Naive thymus-derived CD8-positive, alpha-beta T cell (primary cell): ENCODE measurements around the gene PRXL2B. TPM values are rescaled to one million over a fixed set of nuclear protein-coding genes. Genes with fewer than 3 reads are reported as not detected.

ENCODE experiments used
- ATAC-seq, 2 donors: fragments of 150-1000 bp; cut with Tn5 transposase in 1 of 2; sonication (Bioruptor Pico), chemical (Tn5 transposase) in 1 of 2; 1 replicate in 1 of 2; 2 replicates in 1 of 2; pipeline ENCODE4 v1.10.0; 2021; ENCODE audit warnings: mild to moderate bottlenecking in 2 of 2, moderate library complexity in 2 of 2
- POLR2A ChIA-PET: fragments of 350-600 bp; sonication (Branson Sonifier 250); formaldehyde crosslinking; loops from one replicate; lab custom pipeline; 2021; ENCODE audit warnings: antibody characterized with exemption; lab: Charles Lee
- DNase-seq, 10 donors: peaks; one replicate each; pipeline versions ENCODE4 v3.0.0 to v3.0.0-alpha.2; 2020 to 2022
- H3K27ac Mint-ChIP-seq, 10 donors: one replicate each; pipeline ENCODE4 v1.8.0; 2020 to 2022; ENCODE audit warnings: mild to moderate bottlenecking in 10 of 10, mixed read lengths in 10 of 10, moderate library complexity in 4 of 10, inconsistent platforms in 1 of 10
- H3K27me3 Mint-ChIP-seq, 5 donors: one replicate each; pipeline ENCODE4 v1.8.0; 2021 to 2022; ENCODE audit warnings: mixed read lengths in 5 of 5
- H3K36me3 Mint-ChIP-seq, 3 donors: one replicate each; pipeline ENCODE4 v1.8.0; 2020 to 2022; ENCODE audit warnings: mixed read lengths in 3 of 3, mild to moderate bottlenecking in 2 of 3, inconsistent platforms in 1 of 3
- H3K4me1 Mint-ChIP-seq, 4 donors: one replicate each; pipeline ENCODE4 v1.8.0; 2021 to 2022; ENCODE audit warnings: mixed read lengths in 4 of 4
- H3K4me3 Mint-ChIP-seq, 10 donors: one replicate each; pipeline ENCODE4 v1.8.0; 2020 to 2022; ENCODE audit warnings: mild to moderate bottlenecking in 10 of 10, mixed read lengths in 10 of 10, moderate library complexity in 6 of 10, inconsistent platforms in 1 of 10
- H3K9me3 Mint-ChIP-seq, 9 donors: one replicate each; pipeline ENCODE4 v1.8.0; 2020 to 2022; ENCODE audit warnings: mixed read lengths in 9 of 9, mild to moderate bottlenecking in 3 of 9, inconsistent platforms in 1 of 9, moderate library complexity in 1 of 9
- polyA plus RNA-seq, 3 donors: library from polyadenylated mRNA; unstranded; fragments of 300-500 nt; fragmentation: Illumina TruSeq; gene quantifications; one replicate each; pipeline ENCODE4 v1.2.3, GENCODE V29; 2021
- total RNA-seq, 8 experiments: library from RNA in 2 of 8; stranded (reverse) in 2 of 8; gene quantifications; one replicate each; pipeline ENCODE4 v1.2.3 and lab custom pipeline; 2021 to 2026

The PRXL2B gene, protein sequence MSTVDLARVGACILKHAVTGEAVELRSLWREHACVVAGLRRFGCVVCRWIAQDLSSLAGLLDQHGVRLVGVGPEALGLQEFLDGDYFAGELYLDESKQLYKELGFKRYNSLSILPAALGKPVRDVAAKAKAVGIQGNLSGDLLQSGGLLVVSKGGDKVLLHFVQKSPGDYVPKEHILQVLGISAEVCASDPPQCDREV
- total RNA-seq, result 10 to 100 TPM; 39.6 to 45.4 TPM
- polyA plus RNA-seq, result 10 to 100 TPM; 20.6 to 37.5 (median 27.4) TPM
- total RNA-seq (lab: John Stamatoyannopoulos, UW), result 21.2 to 36.1 (median 28.7) reads per million in 6 experiments

DNA sequence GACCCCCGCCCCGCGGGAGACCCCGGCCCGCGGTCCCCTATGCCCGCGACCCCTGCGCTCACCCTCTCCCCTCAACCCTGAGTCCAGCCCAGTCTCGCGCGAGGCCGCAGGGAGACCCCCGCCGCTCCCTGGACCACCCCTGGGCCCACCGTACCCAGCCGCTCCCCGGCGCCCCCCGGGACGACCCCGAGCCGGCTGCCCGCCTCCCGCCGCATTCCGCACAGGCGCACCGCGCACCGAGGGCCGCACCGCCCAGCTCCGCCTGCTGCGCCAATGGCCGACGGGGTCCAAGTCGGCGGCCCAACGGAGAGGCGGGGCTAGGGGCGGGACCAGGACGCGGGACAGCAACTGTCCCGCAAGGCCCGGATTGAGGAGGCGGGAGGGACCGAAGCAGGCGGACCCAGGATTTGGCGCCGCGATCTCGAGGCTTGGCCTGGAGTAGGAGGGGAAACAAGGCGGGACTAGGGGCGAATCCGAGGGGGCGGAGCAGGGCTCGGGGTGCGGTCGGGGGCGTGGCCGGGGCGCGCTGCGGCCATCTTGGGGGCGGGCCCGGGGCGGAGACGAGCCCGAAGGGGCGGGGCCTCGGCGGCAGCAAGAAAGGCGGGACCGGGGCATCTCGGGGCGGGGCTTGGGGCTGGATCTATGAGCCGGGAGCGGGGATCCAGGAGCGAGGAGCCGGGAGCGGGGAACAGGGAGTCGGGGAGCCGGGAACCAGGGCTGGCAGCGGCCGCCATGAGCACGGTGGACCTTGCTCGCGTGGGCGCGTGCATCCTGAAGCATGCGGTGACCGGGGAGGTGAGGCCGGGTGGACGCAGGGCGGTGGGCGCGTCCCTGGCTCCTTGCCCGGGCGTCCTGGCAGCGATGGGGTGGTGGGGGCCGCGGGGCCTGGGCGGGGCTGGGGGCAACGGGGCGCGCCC is at the start of gene PRXL2B:
PRXL2B (plus strand) TSS at position 624 of the 917 bp plus-strand sequence; CDS start at position 733, 109 bp downstream.
- peak within 1 kb of the TSS; percentile 88 to 99 (median 97) for H3K27ac Mint-ChIP-seq
- peak within 1 kb of the TSS; percentile 88 to 96 (median 92) for H3K4me3 Mint-ChIP-seq
- peak; percentile 91 to 100 (median 96) for DNase-seq
- H3K36me3 Mint-ChIP-seq, result peaks cover 0 to 11% (median 3%) of the 10 kb centered on the region in 3 donors
- no peaks in the 10 kb centered on the region for H3K27me3 Mint-ChIP-seq
- POLR2A ChIA-PET, result interaction anchor here (0.6 to 13.6 kb wide), 20 partner anchors 9 to 331 kb away, joined by 3 to 408 read pairs (median 7); partner anchors contain the start of genes MORN1, PANK4, PEX10 and RER1
- peaks cover 26 to 49% (median 42%) of the 10 kb centered on the region in 4 donors for H3K4me1 Mint-ChIP-seq
- H3K9me3 Mint-ChIP-seq, result no peaks in the 10 kb centered on the region
- peak; percentile 57 to 65 for ATAC-seq

DNA sequence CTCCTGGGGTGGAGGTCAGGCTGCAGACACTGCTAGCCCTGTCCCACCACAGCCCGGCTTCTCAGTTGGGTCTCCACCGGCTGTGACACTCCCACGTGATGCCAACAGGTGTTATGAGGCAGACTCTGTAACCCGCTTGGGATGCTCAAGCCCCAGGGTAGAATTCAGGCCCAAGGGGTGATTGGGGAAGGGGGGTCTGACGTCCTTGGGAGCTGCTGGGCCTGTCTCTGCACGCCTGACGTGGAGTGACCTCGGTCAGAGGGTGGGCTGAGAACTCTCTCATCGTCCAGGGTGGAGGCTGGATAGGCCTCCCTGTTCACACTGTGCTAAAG is 48.8 kb upstream of the PRXL2B start:
- DNase-seq, result no peak
- Mint-ChIP-seq H3K9me3 (no peaks in the 10 kb centered on the region), H3K36me3 (no peaks in the 10 kb centered on the region), H3K27ac (no peak overlapping the region), H3K4me1 (peaks cover 0 to 13% (median 3%) of the 10 kb centered on the region in 4 donors), H3K27me3 (peaks cover 0 to 5% (median 0%) of the 10 kb centered on the region in 5 donors), H3K4me3 (no peak overlapping the region)
- POLR2A ChIA-PET, result interaction anchor here (13.3 to 15.0 kb wide), 2 partner anchors 6 to 7 kb away, joined by 528 read pairs; partner anchors contain the start of genes HES5 and PANK4
- no peak for ATAC-seq

DNA sequence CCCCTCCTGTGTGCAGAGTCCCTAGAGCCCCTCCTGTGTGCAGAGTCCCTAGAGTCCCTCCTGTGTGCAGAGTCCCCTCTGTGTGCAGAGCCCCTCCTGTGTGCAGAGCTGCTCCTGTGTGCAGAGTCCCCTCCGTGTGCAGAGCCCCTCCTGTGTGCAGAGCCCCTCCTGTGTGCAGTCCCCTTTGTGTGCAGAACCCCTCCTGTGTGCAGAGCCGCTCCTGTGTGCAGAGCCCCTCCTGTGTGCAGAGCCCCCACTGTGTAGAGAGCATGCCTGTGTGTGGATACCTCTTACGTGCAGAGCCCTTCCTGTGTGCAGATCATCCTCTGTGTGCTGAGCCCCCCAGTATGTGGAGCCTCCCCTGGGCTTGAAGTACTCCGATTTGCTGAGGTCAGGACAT is 48.2 kb upstream of the PRXL2B start:
- DNase-seq, result no peak
- Mint-ChIP-seq H3K4me3 (no peak overlapping the region), H3K9me3 (no peaks in the 10 kb centered on the region), H3K27me3 (peaks cover 0 to 2% (median 0%) of the 10 kb centered on the region in 5 donors), H3K36me3 (no peaks in the 10 kb centered on the region), H3K4me1 (peaks cover 0 to 13% (median 3%) of the 10 kb centered on the region in 4 donors), H3K27ac (peak overlapping the region in 1 of 10 donors; percentile 18)
- ATAC-seq, result no peak
- POLR2A ChIA-PET, result interaction anchor here (13.3 kb wide), 1 partner anchor 8 kb away, joined by 528 read pairs; the partner anchor contains the start of genes HES5 and PANK4

DNA sequence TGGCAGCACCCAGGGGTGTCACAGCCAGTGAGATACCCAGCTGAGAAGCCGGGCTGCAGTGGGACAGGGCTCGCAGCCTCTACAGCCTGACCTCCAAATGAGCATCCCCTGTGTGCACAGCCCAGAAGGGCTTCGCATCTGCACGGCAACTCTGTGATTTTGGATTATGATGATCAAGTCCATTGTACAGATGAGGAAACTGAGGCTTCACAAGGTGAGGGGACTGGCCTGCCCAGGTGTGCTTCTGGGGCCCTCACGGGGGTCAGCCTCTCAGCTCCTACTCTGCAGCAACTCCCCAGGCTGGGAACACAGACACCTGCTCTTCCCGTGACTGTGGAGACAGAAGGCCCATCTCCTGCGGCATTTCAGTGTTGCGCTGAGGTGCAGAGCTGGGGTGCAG is 47.7 kb upstream of the PRXL2B start:
- H3K27ac Mint-ChIP-seq, result no peak overlapping the region

DNA sequence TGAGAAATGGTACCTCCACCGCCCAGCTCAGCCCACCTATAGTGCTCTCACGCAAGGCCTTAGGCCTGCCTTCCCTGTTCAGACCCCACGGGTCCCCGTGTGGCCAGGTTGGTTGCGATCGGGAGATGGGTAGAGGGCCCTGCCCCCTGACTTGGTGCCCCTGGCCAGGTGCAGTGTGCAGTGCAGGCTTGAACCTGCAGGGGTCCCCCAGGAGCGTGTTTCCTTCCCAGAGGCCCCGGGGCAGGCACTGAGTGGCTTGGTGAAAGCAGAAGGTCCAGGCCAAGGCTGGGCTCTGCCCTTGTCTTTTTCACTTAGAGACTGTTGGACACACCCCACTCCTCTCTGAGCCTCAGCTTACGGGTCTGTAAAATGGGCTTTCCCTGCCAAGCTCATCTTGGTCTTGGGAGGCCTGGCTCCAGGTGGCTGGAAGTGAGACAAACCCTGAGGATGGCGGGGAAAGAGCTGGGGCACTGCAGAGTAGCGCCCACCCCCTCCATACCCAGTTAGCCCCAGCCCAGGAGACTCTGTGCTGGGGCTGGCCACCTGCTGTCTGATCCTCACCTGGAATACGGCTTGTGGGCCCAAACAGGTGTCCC is 47.2 kb upstream of the PRXL2B start:
- peak in 2 of 10 donors; percentile 30 to 32 for DNase-seq
- POLR2A ChIA-PET, result interaction anchor here (1.3 to 13.3 kb wide), 2 partner anchors 9 kb away, joined by 3 to 528 read pairs; partner anchors contain the start of genes HES5 and PANK4
- peaks cover 1 to 18% (median 9%) of the 10 kb centered on the region in 4 donors for H3K4me1 Mint-ChIP-seq
- no peak overlapping the region for H3K27ac Mint-ChIP-seq
- peak in 1 of 2 donors; percentile 37 for ATAC-seq
- H3K27me3 Mint-ChIP-seq, result peaks cover 0 to 2% (median 0%) of the 10 kb centered on the region in 5 donors
- no peak overlapping the region for H3K4me3 Mint-ChIP-seq
- no peaks in the 10 kb centered on the region for H3K9me3 Mint-ChIP-seq
- no peaks in the 10 kb centered on the region for H3K36me3 Mint-ChIP-seq

More for the DNA sequence above, 47.7 kb upstream of the PRXL2B start:
- H3K9me3 Mint-ChIP-seq, result no peaks in the 10 kb centered on the region
- peaks cover 0 to 2% (median 0%) of the 10 kb centered on the region in 5 donors for H3K27me3 Mint-ChIP-seq
- H3K4me3 Mint-ChIP-seq, result no peak overlapping the region
- ATAC-seq (no peak), DNase-seq (no peak)
- POLR2A ChIA-PET, result interaction anchor here (1.3 to 13.3 kb wide), 2 partner anchors 8 to 10 kb away, joined by 3 to 528 read pairs; partner anchors contain the start of genes HES5 and PANK4
- peaks cover 1 to 13% (median 4%) of the 10 kb centered on the region in 4 donors for H3K4me1 Mint-ChIP-seq
- H3K36me3 Mint-ChIP-seq, result no peaks in the 10 kb centered on the region

DNA sequence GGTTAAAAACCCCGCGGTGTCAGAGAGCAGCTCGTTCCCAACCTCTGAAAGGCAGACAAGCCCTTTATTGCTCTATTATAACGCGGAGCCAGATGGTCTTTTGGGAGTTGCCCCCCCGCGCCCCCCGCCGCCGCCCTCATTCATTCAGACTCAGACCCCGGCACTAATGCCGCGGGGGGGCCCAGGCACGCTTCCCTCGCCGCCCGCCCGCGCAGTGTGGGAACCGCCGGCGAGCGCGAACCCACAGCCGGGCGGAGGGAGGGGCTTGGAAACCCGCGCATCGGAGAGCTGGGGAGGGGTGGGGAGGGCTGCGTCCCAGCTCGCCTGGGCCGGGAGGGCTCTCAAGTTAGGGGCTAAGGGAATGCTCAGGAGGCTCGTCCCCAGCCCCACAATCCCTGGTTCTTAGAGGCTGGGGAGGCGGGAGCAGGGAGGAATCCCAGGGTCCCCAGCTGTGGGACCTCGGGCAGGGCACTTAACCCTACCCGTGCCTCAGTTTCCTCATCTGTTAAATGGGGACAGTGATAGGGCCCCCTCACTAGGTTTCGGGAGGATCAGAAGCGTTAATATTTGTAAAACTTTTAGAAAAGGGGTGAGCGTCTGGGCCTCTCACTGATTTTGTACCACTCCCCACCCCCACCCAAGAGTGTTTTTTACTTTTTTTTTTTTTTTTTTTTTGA is 45.6 kb upstream of the PRXL2B start:
- Mint-ChIP-seq H3K27me3 (peaks cover 0 to 2% (median 0%) of the 10 kb centered on the region in 5 donors), H3K4me3 (peak overlapping the region in 3 of 10 donors; percentile 11 to 54 (median 46)), H3K27ac (peak overlapping the region in 1 of 10 donors; percentile 77), H3K36me3 (no peaks in the 10 kb centered on the region), H3K9me3 (no peaks in the 10 kb centered on the region), H3K4me1 (peaks cover 1 to 27% (median 12%) of the 10 kb centered on the region in 4 donors)
- ATAC-seq (peak; percentile 21 to 26), DNase-seq (no peak)
- POLR2A ChIA-PET, result interaction anchor here (13.3 kb wide), 1 partner anchor 11 kb away, joined by 528 read pairs; the partner anchor contains the start of genes HES5 and PANK4

DNA sequence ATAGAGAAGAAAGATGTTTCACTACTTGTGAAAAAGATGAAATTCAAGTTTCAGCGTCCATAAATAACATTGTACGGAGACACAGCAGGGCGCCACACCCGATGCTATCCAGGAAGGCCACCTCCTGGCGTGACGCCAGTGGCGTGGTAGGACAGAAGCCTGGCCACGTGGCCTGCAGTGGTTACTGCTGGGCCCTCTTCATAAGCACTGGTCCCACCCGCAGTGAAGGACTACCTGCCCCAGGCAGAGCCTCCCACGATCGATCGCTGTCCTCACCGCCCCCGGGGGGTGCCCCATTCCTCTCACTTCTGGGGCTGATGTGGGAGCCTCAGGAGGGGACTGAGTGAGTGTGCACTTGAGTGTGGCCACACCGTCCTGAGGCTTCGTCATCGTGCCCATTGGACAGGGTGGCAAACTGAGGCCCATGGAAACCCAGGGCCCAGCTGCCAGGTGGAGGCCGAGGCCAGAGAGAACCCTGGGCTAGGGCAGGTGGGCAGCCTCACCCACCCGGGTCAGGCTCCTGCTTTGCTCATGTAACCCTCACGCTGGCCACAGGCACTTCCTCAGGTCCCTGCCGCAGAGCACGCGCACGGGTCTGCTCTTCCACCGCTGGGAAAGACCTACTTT is 44.8 kb upstream of the PRXL2B start:
- ATAC-seq (no peak), DNase-seq (no peak)
- no peaks in the 10 kb centered on the region for H3K9me3 Mint-ChIP-seq
- H3K4me3 Mint-ChIP-seq, result peak overlapping the region in 3 of 10 donors; percentile 11 to 54 (median 22)
- POLR2A ChIA-PET, result interaction anchor here (0.5 to 13.3 kb wide), 6 partner anchors 11 to 126 kb away, joined by 3 to 528 read pairs (median 3); partner anchors contain the start of genes HES5 and PANK4
- peaks cover 0 to 2% (median 0%) of the 10 kb centered on the region in 5 donors for H3K27me3 Mint-ChIP-seq
- H3K27ac Mint-ChIP-seq, result peak overlapping the region in 1 of 10 donors; percentile 29
- H3K36me3 Mint-ChIP-seq, result no peaks in the 10 kb centered on the region
- peaks cover 1 to 27% (median 13%) of the 10 kb centered on the region in 4 donors for H3K4me1 Mint-ChIP-seq

DNA sequence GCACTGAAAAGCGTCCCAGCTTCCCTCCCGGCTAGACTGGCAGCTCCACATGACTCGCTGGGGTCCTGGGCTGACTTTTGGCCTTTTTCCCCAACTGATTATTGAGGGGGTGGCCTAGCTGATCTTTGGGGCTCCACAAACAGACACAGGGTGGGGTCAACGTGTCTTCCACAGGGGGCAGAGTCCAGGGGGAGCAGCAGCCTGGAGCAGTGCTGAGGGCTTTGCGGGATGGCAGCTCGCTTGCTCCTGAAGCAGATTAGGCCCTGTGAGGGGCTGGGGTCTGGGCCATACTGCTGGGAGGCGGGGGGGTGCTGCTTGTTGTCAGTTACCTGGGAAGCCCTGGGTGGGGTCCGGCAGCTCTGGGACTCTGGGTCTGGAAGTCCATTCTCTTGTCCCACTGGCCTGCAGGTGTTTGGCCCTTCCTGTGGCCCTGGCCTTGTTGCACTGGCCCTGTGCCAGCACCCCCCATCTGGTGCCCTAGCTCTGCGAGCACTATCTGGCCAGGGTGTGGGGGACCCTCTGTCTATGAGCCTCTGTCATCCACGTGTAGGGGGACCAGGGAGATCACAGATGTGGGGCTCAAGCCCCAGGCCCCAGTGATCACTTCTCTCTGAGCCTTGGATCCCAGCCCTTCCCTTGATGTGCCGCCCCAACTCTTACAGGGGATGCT is 44.2 kb upstream of the PRXL2B start:
- H3K27ac Mint-ChIP-seq, result peak overlapping the region in 1 of 10 donors; percentile 18
- no peaks in the 10 kb centered on the region for H3K36me3 Mint-ChIP-seq
- ATAC-seq (no peak), DNase-seq (no peak)
- POLR2A ChIA-PET, result interaction anchor here (0.5 to 13.3 kb wide), 6 partner anchors 12 to 127 kb away, joined by 3 to 528 read pairs (median 3); partner anchors contain the start of genes HES5 and PANK4
- peak overlapping the region in 1 of 10 donors; percentile 21 for H3K4me3 Mint-ChIP-seq
- H3K9me3 Mint-ChIP-seq, result no peaks in the 10 kb centered on the region
- H3K4me1 Mint-ChIP-seq, result peaks cover 3 to 28% (median 17%) of the 10 kb centered on the region in 4 donors
- no peaks in the 10 kb centered on the region for H3K27me3 Mint-ChIP-seq

DNA sequence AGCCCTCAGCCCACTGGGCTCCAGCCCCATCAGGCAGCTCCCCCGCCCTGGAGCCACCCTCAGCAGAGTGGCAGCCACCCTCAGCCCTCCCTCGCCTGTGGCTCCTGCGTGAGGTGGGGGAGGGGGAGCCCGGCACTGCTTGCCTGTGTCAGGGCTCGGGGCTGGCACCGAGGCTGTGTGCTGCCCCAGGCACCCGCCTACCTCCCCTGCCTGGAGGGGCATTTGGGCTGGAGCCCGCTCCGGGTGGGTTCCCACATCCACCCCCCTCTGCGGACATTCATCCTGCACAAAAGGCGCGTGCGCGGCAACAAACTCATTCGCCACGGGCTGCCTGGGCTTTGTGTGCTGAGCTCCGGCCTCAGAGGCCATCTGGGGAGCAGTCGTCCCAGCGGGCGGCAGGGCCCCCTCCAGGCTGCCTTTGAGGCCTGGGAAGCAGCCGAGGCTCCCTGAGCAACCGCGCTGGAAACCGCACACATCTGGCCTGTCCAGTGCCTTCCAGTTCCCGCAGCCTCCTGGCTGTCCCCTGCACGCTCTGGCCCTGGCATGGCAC is 43.0 kb upstream of the PRXL2B start:
- Mint-ChIP-seq H3K36me3 (no peaks in the 10 kb centered on the region), H3K9me3 (no peaks in the 10 kb centered on the region), H3K27me3 (no peaks in the 10 kb centered on the region), H3K4me1 (peaks cover 5 to 35% (median 22%) of the 10 kb centered on the region in 4 donors), H3K27ac (peak overlapping the region in 2 of 10 donors; percentile 9 to 13), H3K4me3 (peak overlapping the region in 4 of 10 donors; percentile 38 to 61 (median 44))
- peak; percentile 36 to 85 (median 64) for DNase-seq
- peak in 1 of 2 donors; percentile 15 for ATAC-seq
- POLR2A ChIA-PET, result interaction anchor here (0.5 to 13.3 kb wide), 3 partner anchors 13 to 43 kb away, joined by 5 to 528 read pairs (median 139); partner anchors contain the start of genes HES5, PANK4 and PRXL2B
